Measurements from ENCODE around the gene MIER2. TPM values are rescaled to one million over a fixed set of nuclear protein-coding genes. Genes with fewer than 3 reads are reported as not detected.

The MIER2 gene
- total and polyA plus RNA-seq, 10 of the 15 experiments (the other 5 are each of a cell fraction or from before 2014, with no cell fraction given), result 0.48 to 23.6 (median 12.1) TPM

DNA sequence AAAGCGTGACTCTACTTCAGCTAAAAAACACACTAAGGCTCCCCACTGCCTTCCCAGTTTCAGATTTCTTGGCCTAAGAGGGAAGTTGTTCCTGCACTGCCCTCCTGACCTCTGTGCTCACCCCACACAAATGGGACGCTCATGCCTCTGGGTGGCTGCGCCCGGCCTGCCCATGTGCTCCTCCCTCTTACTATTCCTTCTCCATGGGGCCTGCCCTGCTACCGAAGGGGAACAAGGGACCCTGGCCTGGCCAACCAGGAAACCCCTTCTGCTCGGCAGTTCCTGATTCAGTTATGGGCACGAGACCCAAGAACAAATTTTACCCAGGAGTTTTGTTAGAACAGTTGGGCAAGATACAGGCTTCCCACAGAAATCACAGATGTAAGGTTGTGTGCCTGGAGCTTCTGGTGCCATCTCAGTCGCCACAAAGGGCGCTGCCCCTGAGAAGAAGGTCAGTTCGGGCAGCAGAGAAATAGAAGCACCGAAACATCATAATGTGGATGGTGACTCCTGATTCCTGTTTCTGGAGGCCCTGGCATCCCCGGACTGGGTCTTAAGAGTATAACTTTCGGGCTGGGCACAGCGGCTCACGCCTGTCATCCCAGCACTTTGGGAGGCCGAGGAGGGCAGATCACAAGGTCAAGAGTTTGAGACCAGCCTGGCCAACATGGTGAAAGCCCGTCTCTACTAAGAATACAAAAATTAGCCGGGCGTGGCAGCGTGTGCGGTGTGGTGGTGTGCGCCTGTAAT lies 47.9 kb downstream of the MIER2 start:
- H3K4me1 ChIP-seq (ENCODE audit: control insufficient read depth, insufficient read depth, low read length), result no peaks in the 10 kb centered on the region
- TF ChIP-seq, protein P1, sequence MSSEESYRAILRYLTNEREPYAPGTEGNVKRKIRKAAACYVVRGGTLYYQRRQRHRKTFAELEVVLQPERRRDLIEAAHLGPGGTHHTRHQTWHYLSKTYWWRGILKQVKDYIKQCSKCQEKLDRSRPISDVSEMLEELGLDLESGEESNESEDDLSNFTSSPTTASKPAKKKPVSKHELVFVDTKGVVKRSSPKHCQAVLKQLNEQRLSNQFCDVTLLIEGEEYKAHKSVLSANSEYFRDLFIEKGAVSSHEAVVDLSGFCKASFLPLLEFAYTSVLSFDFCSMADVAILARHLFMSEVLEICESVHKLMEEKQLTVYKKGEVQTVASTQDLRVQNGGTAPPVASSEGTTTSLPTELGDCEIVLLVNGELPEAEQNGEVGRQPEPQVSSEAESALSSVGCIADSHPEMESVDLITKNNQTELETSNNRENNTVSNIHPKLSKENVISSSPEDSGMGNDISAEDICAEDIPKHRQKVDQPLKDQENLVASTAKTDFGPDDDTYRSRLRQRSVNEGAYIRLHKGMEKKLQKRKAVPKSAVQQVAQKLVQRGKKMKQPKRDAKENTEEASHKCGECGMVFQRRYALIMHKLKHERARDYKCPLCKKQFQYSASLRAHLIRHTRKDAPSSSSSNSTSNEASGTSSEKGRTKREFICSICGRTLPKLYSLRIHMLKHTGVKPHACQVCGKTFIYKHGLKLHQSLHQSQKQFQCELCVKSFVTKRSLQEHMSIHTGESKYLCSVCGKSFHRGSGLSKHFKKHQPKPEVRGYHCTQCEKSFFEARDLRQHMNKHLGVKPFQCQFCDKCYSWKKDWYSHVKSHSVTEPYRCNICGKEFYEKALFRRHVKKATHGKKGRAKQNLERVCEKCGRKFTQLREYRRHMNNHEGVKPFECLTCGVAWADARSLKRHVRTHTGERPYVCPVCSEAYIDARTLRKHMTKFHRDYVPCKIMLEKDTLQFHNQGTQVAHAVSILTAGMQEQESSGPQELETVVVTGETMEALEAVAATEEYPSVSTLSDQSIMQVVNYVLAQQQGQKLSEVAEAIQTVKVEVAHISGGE (CRISPR knock-in tag; IDR thresholded peaks at IDR 0.05), result no peak
- TF ChIP-seq SMAD1 (IDR thresholded peaks at IDR 0.05; ENCODE audit: low read depth, partially characterized antibody) (no peak), EGR1 (IDR thresholded peaks at IDR 0.05; ENCODE audit: borderline replicate concordance in 1 of 2, low read depth in 2 of 2, low read length in 2 of 2) (no peak)
- TF ChIP-seq, protein P2, sequence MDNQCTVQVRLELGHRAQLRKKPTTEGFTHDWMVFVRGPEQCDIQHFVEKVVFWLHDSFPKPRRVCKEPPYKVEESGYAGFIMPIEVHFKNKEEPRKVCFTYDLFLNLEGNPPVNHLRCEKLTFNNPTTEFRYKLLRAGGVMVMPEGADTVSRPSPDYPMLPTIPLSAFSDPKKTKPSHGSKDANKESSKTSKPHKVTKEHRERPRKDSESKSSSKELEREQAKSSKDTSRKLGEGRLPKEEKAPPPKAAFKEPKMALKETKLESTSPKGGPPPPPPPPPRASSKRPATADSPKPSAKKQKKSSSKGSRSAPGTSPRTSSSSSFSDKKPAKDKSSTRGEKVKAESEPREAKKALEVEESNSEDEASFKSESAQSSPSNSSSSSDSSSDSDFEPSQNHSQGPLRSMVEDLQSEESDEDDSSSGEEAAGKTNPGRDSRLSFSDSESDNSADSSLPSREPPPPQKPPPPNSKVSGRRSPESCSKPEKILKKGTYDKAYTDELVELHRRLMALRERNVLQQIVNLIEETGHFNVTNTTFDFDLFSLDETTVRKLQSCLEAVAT (IDR thresholded peaks at IDR 0.05), result no peak
- H3K27me3 ChIP-seq (replicated peaks in 1 of 2; ENCODE audit: control insufficient read depth in 2 of 2, insufficient read depth in 2 of 2, low read length in 1 of 2), result peaks cover 0 to 4% of the 10 kb centered on the region in 2 experiments; a peak in 1 of 4 replicates
- no peak overlapping the region for H3K4me3 ChIP-seq
- intact Hi-C loops (cut with micrococcal nuclease; ENCODE audit: unreplicated experiment) (no loop called here), in situ Hi-C loops (cut with MboI) (no loop called here)
- no peak for ATAC-seq
- FAIRE-seq, result no peak
- H3K4me2 ChIP-seq (ENCODE audit: control insufficient read depth, insufficient read depth), result no peak overlapping the region
- H3K79me2 ChIP-seq (ENCODE audit: control insufficient read depth, insufficient read depth, low read length), result no peaks in the 10 kb centered on the region
- H3K36me3 ChIP-seq (ENCODE audit: control insufficient read depth in 2 of 2, insufficient read depth in 2 of 2, low read length in 1 of 2), result no peaks in the 10 kb centered on the region
- ChIA-PET SMC1A (ENCODE audit: uncharacterized antibody, unreplicated experiment) (no interaction called here), CTCF (interaction anchor here (1.2 to 2.2 kb wide), 2 partner anchors 210 to 214 kb away, joined by 6 to 8 read pairs; no protein-coding TSS in a partner anchor), RAD21 (ENCODE audit: unreplicated experiment) (interaction anchor here (1.2 kb wide), 1 partner anchor 210 kb away, joined by 4 read pairs; no protein-coding TSS in a partner anchor), POLR2A (no interaction called here)
- H4K20me1 ChIP-seq (ENCODE audit: control insufficient read depth, insufficient read depth), result no peaks in the 10 kb centered on the region
- no peaks in the 10 kb centered on the region for H3K9me3 ChIP-seq (replicated peaks; ENCODE audit: control insufficient read depth, insufficient read depth, low read length)
- 41% methylated on average over 22 of the region's 22 CpGs for WGBS (ENCODE audit: insufficient coverage, insufficient replicate concordance, low lambda C conversion rate, missing lambda C conversion rate)
- no peak overlapping the region for H3K27ac ChIP-seq (ENCODE audit: control insufficient read depth, insufficient read depth)
- H2AFZ ChIP-seq (ENCODE audit: control insufficient read depth, low read depth, low read length), result no peak overlapping the region
- no TSS peak for BruUV-seq (replicated peaks)
- no peak for DNase-seq (ENCODE audit: low read depth, low spot score)
- no peak overlapping the region for H3K9ac ChIP-seq (ENCODE audit: control insufficient read depth, insufficient read depth, low read length)

Measured in GM12878 (cell line).